G401 (cell line): ENCODE measurements around the gene NCOR1. TPM values are rescaled to one million over a fixed set of nuclear protein-coding genes. Genes with fewer than 3 reads are reported as not detected.
A peak's percentile ranks its signal among the peaks of the same experiment; 100 is the strongest.

Experiments used
- DNase-seq: peaks from one replicate; pipeline ENCODE4 v3.0.0-alpha.2; 2015; ENCODE audit warnings: low spot score
- in situ Hi-C: cut with HindIII; loops from 2 replicates; pipeline ENCODE4 v1.10.0; 2016; ENCODE audit warnings: low sequenced_read_pairs, mixed read lengths
- total RNA-seq: library from RNA; depleted of rRNA; stranded (reverse); fragments of >200 nt; shearing (Covaris generic); gene quantifications from 2 replicates; pipeline ENCODE4 v1.2.3, GENCODE V29; 2014

The NCOR1 gene
- total RNA-seq, 1 experiment from 2014 or later = 58.9 TPM

- in situ Hi-C loops = no loop called here
- no peak for DNase-seq
Measured at GRCh38 chr17:16052486-16052885, 162.8 kb downstream of the NCOR1 start.

- in situ Hi-C loops = no loop called here
- no peak for DNase-seq
Measured at GRCh38 chr17:16050844-16051243, 164.5 kb downstream of the NCOR1 start.

- in situ Hi-C loops = no loop called here
- no peak for DNase-seq
Measured at GRCh38 chr17:16048811-16049449, 166.4 kb downstream of the NCOR1 start.

GRCh38 chr17:16046966-16047365, 168.4 kb downstream of the NCOR1 start:
- DNase-seq = no peak
- in situ Hi-C loops = no loop called here

GRCh38 chr17:16044487-16044886, 170.8 kb downstream of the NCOR1 start:
- DNase-seq = no peak
- in situ Hi-C loops = no loop called here

GRCh38 chr17:16040710-16041251, 174.6 kb downstream of the NCOR1 start:
- peak; percentile 61 for DNase-seq
- in situ Hi-C loops = no loop called here

- DNase-seq = no peak
- in situ Hi-C loops = no loop called here
Measured at GRCh38 chr17:16037636-16038035, 177.7 kb downstream of the NCOR1 start.

GRCh38 chr17:16036261-16036660, 179.1 kb downstream of the NCOR1 start:
- no peak for DNase-seq
- in situ Hi-C loops = no loop called here

GRCh38 chr17:16033729-16034349, 181.5 kb downstream of the NCOR1 start:
- in situ Hi-C loops = no loop called here
- no peak for DNase-seq

GRCh38 chr17:16027708-16028584, 187.4 kb downstream of the NCOR1 start:
- no peak for DNase-seq
- in situ Hi-C loops = no loop called here

GRCh38 chr17:16026895-16027294, 188.4 kb downstream of the NCOR1 start:
- in situ Hi-C loops = no loop called here
- DNase-seq = no peak

- no peak for DNase-seq
- in situ Hi-C loops = no loop called here
Measured at GRCh38 chr17:16025202-16025601, 190.1 kb downstream of the NCOR1 start.

- DNase-seq = no peak
- in situ Hi-C loops = no loop called here
Measured at GRCh38 chr17:16023881-16024280, 191.5 kb downstream of the NCOR1 start.

GRCh38 chr17:16019347-16019746, 196.0 kb downstream of the NCOR1 start:
- in situ Hi-C loops = no loop called here
- DNase-seq = no peak

- in situ Hi-C loops = no loop called here
- peak; percentile 40 for DNase-seq
Measured at GRCh38 chr17:16013943-16014407, 201.4 kb downstream of the NCOR1 start.

GRCh38 chr17:16007439-16007838, 207.9 kb downstream of the NCOR1 start:
- DNase-seq = no peak
- in situ Hi-C loops = no loop called here

GRCh38 chr17:16005636-16006035, 209.7 kb downstream of the NCOR1 start:
- no peak for DNase-seq
- in situ Hi-C loops = no loop called here

- no peak for DNase-seq
- in situ Hi-C loops = no loop called here
Measured at GRCh38 chr17:16003841-16004240, 211.5 kb downstream of the NCOR1 start.

- no peak for DNase-seq
- in situ Hi-C loops = no loop called here
Measured at GRCh38 chr17:16002708-16003260, 212.6 kb downstream of the NCOR1 start.
